Lower leg skin (tissue), 4 donors: ENCODE results near the gene KCNMB2. TPM values are rescaled to one million over a fixed set of nuclear protein-coding genes. Genes with fewer than 3 reads are reported as not detected.
"Not testable (repeated sequence)": the region's sequence is repeated elsewhere in the genome, so short reads cannot be mapped to it uniquely, and the experiment has no call there.

Experiments used
- DNase-seq, 2 donors: peaks; one replicate each; pipeline ENCODE4 v3.0.0-alpha.2; 2019; ENCODE audit warnings: low spot score in 2 of 2
- H3K4me3 ChIP-seq: fragments of 200-600 bp; sonication (generic); 2 replicates; pipeline ENCODE4 v1.5.1; 2017; ENCODE audit warnings: mild to moderate bottlenecking, low read depth; ENCODE audit not compliant: poor library complexity, severe bottlenecking
- POLR2A ChIP-seq, 2 donors: fragments of 450-650 bp; IDR thresholded peaks; one replicate each; pipeline ENCODE4 v1.6.1; 2016 to 2017; ENCODE audit warnings: antibody characterized with exemption in 2 of 2, mild to moderate bottlenecking in 1 of 2, moderate library complexity in 1 of 2
- WGBS, 2 donors: methylation state at CpG; one replicate each; pipeline ENCODE4 v1.1.5; 2018; 5-methylcytosine and 5-hydroxymethylcytosine counted together
- intact Hi-C: fragments of 100-400 bp; cut with DNase I; formaldehyde crosslinking; loops from one replicate; pipeline ENCODE4 v1.15.0; 2023; ENCODE audit warnings: low total_unique reads
- total RNA-seq, 4 donors: library from RNA; depleted of rRNA; stranded (reverse); fragments of >200 nt; gene quantifications; one replicate each; pipeline ENCODE4 v1.1.0, GENCODE V29; 2016
- TF ChIP-seq, protein P1 (sequence below), 3 donors: fragments of 450-650 bp; IDR thresholded peaks; one replicate each; pipeline ENCODE4 v1.5.1; 2016; ENCODE audit warnings: antibody characterized with exemption in 3 of 3, mild to moderate bottlenecking in 3 of 3, moderate library complexity in 2 of 3

The KCNMB2 gene
- total RNA-seq, 4 donors from 2014 or later = not detected

DNA sequence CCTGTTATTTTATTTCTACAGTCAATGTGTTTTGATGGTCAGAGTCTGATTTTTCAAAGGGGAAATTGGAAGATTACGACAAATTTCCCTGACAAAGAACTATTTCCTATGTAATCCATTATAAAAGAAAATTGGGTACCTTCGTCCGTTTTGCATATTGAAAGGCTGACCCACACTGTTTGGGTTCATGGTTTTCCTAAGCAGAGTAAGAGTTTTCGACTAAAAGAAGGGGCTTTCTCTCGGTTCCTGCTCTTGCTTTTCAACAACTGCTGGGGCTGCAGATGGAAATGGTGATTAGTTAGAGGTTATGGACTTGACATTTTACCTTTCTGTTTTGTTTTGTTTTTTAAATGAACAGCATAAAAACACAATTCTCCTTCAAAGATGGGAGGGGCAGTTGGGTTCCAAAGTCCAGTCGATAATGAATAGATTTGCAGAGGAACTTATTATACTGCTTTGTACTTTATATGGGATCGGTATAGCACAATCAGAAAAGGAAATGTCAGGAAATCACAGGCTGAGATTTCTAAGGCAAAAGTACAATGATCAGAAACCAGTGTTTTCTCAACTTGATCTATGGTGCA lies 978 bp downstream of the KCNMB2 start:
- TF ChIP-seq, protein P1, sequence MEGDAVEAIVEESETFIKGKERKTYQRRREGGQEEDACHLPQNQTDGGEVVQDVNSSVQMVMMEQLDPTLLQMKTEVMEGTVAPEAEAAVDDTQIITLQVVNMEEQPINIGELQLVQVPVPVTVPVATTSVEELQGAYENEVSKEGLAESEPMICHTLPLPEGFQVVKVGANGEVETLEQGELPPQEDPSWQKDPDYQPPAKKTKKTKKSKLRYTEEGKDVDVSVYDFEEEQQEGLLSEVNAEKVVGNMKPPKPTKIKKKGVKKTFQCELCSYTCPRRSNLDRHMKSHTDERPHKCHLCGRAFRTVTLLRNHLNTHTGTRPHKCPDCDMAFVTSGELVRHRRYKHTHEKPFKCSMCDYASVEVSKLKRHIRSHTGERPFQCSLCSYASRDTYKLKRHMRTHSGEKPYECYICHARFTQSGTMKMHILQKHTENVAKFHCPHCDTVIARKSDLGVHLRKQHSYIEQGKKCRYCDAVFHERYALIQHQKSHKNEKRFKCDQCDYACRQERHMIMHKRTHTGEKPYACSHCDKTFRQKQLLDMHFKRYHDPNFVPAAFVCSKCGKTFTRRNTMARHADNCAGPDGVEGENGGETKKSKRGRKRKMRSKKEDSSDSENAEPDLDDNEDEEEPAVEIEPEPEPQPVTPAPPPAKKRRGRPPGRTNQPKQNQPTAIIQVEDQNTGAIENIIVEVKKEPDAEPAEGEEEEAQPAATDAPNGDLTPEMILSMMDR (IDR thresholded peaks at IDR 0.05) = no peak
- no peak for TF ChIP-seq POLR2A (IDR thresholded peaks at IDR 0.05)
- intact Hi-C loops = no loop called here
- no peak for DNase-seq

DNA sequence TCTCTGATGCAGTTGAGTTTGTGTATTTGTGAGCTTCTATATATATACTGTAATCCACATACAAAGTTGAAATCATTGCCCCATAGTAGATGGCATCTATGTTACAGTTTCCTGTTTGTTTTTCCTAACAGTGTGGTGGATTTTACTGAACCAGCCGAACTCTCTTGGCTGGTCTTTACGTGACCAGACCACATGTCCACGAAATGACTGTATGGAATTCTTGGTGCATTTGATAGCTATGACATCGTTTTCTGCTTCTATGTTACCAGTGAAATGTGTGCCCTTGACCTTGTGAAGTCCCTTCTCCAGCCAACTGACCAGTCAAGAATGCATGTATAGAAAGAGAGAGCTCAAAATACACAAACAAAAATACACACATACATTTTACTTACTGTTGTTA lies 1.8 kb downstream of the KCNMB2 start:
- DNase-seq = no peak
- 72 to 83% methylated on average over 4 of the region's 4 CpGs for WGBS, 2 donors
- H3K4me3 ChIP-seq = no peak overlapping the region
- intact Hi-C loops = no loop called here
- no peak for TF ChIP-seq POLR2A (IDR thresholded peaks at IDR 0.05)
- TF ChIP-seq, protein P1 (IDR thresholded peaks at IDR 0.05) = no peak

More for the DNA sequence above, 978 bp downstream of the KCNMB2 start:
- H3K4me3 ChIP-seq = no peak overlapping the region
- WGBS, 2 donors = 42 to 56% methylated on average over 7 of the region's 7 CpGs

DNA sequence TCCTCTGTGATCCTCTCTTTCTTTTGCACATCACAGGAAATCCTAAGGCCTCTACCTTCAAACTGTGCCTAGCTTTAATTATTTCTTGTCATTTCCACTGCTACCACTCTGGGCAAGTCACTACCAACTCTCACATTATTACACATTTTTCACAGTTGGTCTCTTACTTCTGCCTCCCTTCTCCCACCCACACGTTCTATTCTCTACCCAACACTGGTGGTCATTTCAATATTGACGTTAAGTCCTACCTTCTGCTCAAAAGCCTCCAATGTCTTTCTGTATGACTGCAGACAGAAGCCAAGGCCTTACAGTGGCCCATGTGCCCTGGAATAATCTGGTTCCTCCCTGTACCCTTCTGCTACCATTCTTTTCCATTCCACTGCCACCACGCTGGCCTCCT lies 3.9 kb downstream of the KCNMB2 start:
- TF ChIP-seq, protein P1 (IDR thresholded peaks at IDR 0.05) = no peak
- no peak for TF ChIP-seq POLR2A (IDR thresholded peaks at IDR 0.05)
- 89 to 91% methylated on average over 3 of the region's 3 CpGs for WGBS, 2 donors
- no peak overlapping the region for H3K4me3 ChIP-seq
- DNase-seq = no peak
- intact Hi-C loops = no loop called here

DNA sequence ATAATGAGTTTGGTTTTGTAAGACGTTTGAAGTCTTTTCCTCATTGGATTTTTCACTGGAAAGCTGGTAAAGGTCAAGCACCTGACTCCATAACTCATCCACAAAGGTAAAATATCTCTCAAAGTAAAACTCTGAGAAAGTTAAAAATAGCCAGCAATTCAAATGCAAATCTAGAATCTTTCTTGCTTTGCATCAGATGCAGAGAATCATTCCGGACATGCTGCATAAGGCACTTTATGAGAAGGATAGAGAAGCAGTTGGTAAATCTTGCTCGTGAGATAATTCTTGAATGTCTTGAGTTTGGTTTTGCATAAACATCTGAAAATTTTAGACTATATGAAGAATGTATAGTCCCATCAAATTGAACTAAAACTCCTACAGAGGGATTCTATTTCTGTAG lies 9.1 kb downstream of the KCNMB2 start:
- 72 to 78% methylated on average over 3 of the region's 3 CpGs for WGBS, 2 donors
- TF ChIP-seq, protein P1 (IDR thresholded peaks at IDR 0.05) = no peak
- no peak for TF ChIP-seq POLR2A (IDR thresholded peaks at IDR 0.05)
- intact Hi-C loops = no loop called here
- no peak overlapping the region for H3K4me3 ChIP-seq
- no peak for DNase-seq

DNA sequence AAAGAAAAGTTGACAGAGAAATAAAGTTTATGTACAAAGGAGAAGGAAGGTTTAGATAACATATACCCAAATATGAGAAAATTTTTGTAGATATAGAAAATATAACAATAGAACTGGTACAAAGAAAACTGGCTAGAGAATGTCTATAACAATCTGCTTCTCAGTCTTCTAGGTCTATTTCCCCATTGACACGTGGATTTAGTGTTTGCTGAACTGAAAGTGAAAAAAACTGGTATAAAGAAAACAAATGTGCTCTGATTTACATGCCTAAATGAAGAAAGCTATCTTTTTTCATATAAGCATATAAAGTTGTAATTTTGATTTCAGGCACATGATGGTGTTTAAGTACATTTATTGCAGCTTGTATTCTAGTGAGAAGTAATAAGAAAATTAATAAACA lies 9.8 kb downstream of the KCNMB2 start:
- DNase-seq = no peak
- WGBS, 2 donors = 51 to 57% methylated on average over 1 of the region's 1 CpG
- TF ChIP-seq, protein P1 (IDR thresholded peaks at IDR 0.05) = no peak
- TF ChIP-seq POLR2A (IDR thresholded peaks at IDR 0.05) = no peak
- intact Hi-C loops = no loop called here
- H3K4me3 ChIP-seq = no peak overlapping the region

DNA sequence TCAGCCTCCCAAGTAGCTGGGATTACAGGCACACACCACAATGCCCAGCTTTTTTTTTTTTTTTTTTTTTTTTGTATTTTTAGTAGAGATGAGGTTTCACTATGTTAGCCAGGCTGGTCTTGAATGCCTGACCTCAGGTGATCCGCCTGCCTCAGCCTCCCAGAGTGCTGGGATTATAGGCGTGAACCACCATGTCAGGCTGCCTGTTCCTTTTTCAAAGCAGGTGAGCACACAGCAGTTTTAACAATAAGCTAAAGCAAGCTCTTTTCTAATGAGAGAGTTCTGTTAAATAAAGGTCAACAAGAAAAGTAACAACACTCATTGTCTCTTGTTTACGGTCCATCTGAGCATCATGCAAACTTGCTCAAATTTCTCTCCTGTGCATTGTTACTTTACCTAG lies 13.2 kb downstream of the KCNMB2 start:
- DNase-seq, intact Hi-C loops, H3K4me3 ChIP-seq: not testable (repeated sequence)
- whole genome bisulfite sequencing, 2 donors = 93 to 100% methylated on average over 3 of the region's 3 CpGs
